CD8-positive, alpha-beta memory T cell (primary cell): ENCODE results near the gene ZBTB18. TPM values are rescaled to one million over a fixed set of nuclear protein-coding genes. Genes with fewer than 3 reads are reported as not detected.

Experiments used
- CTCF ChIA-PET: fragments of 350-600 bp; sonication (Branson Sonifier 250); formaldehyde crosslinking; loops from one replicate; lab custom pipeline; 2021; ENCODE audit warnings: antibody characterized with exemption; lab: Charles Lee
- POLR2A ChIA-PET: fragments of 350-600 bp; sonication (Branson Sonifier 250); formaldehyde crosslinking; loops from one replicate; lab custom pipeline; 2021; ENCODE audit warnings: antibody characterized with exemption; lab: Charles Lee
- DNase-seq, 5 donors: peaks; one replicate each; pipeline versions ENCODE4 v3.0.0 to v3.0.0-alpha.2; 2020 to 2022; ENCODE audit warnings: mixed read lengths in 1 of 5
- H3K27ac ChIP-seq: one replicate; pipeline ENCODE4 v1.7.0; 2013; ENCODE audit warnings: low read depth, mild to moderate bottlenecking, low read length, moderate library complexity
- H3K27me3 ChIP-seq: 2 replicates; pipeline ENCODE4 v1.7.0; 2013; ENCODE audit warnings: low read length, mild to moderate bottlenecking; ENCODE audit not compliant: insufficient read depth, poor library complexity, severe bottlenecking
- H3K36me3 ChIP-seq: 2 replicates; pipeline ENCODE4 v1.7.0; 2013; ENCODE audit warnings: mild to moderate bottlenecking, low read length, moderate library complexity; ENCODE audit not compliant: insufficient read depth
- H3K4me1 ChIP-seq: 2 replicates; pipeline ENCODE4 v1.7.0; 2013; ENCODE audit warnings: mild to moderate bottlenecking, low read length, moderate library complexity; ENCODE audit not compliant: insufficient read depth
- H3K4me3 ChIP-seq: 2 replicates; pipeline ENCODE4 v1.7.0; 2013; ENCODE audit warnings: mild to moderate bottlenecking, low read length
- H3K9me3 ChIP-seq: 2 replicates; pipeline ENCODE4 v1.7.0; 2013; ENCODE audit warnings: mild to moderate bottlenecking, low read length
- H3K27ac Mint-ChIP-seq, 8 donors: one replicate each; pipeline ENCODE4 v1.8.0; 2020 to 2021; ENCODE audit warnings: mixed read lengths in 8 of 8, mild to moderate bottlenecking in 6 of 8, inconsistent platforms in 3 of 8, moderate library complexity in 3 of 8
- H3K27me3 Mint-ChIP-seq, 2 donors: one replicate each; pipeline ENCODE4 v1.8.0; 2020 to 2021; ENCODE audit warnings: mixed read lengths in 2 of 2, mild to moderate bottlenecking in 1 of 2, moderate library complexity in 1 of 2
- H3K36me3 Mint-ChIP-seq, 3 donors: one replicate each; pipeline ENCODE4 v1.8.0; 2020 to 2021; ENCODE audit warnings: mixed read lengths in 3 of 3, inconsistent platforms in 1 of 3, mild to moderate bottlenecking in 1 of 3
- H3K4me1 Mint-ChIP-seq, 3 donors: one replicate each; pipeline ENCODE4 v1.8.0; 2020 to 2021; ENCODE audit warnings: mixed read lengths in 3 of 3, inconsistent platforms in 1 of 3, mild to moderate bottlenecking in 1 of 3
- H3K4me3 Mint-ChIP-seq, 7 donors: one replicate each; pipeline ENCODE4 v1.8.0; 2020 to 2021; ENCODE audit warnings: mixed read lengths in 7 of 7, mild to moderate bottlenecking in 6 of 7, moderate library complexity in 4 of 7, inconsistent platforms in 2 of 7
- H3K9me3 Mint-ChIP-seq, 5 donors: one replicate each; pipeline ENCODE4 v1.8.0; 2020 to 2022; ENCODE audit warnings: mixed read lengths in 5 of 5, mild to moderate bottlenecking in 3 of 5, moderate library complexity in 2 of 5, inconsistent platforms in 1 of 5
- polyA plus RNA-seq: library from polyadenylated mRNA; unstranded; fragments of 300-500 nt; fragmentation: Illumina TruSeq; gene quantifications from one replicate; pipeline ENCODE4 v1.2.3, GENCODE V29; 2021
- total RNA-seq, 2 experiments: library from RNA; stranded (reverse); gene quantifications; one replicate each; pipeline ENCODE4 v1.2.3, GENCODE V29; 2021

ZBTB18 gene
- total and polyA plus RNA-seq, 3 experiments from 2014 or later: 1.5 to 9.9 (median 9.1) TPM

DNA sequence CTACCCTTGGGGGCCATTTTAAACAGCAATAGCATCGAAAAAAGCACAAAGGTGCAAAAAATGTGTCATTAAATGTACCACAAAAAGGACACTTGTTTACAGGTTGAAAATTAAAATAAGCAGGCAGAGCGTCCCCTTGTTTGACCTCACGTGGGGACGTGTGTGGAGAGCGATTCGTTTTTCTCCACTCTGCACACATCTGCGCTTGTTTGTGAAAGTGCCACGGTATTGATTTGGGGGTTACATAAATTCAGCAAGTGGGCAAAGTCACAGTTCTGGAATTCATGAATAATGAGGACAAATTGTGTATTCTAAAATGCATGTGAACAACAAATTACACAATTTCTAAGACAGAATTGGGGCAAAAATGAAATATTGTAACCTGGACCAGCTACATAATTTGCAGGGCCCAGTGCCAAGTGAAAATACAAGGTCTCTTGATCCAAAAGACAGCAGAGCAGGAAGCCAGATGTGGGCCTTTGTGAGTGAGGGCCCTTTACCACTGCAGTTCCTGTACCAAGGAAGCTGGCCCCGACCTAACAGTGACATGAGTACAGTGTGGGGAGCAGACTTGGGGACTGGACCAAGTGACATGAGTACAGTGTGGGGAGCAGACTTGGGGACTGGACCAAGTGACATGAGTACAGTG is 43.9 kb downstream of the ZBTB18 start:
- Histone ChIP-seq H3K4me3 (no peak overlapping the region), H3K27me3 (no peaks in the 10 kb centered on the region), H3K4me1 (peaks cover 1% of the 10 kb centered on the region), H3K9me3 (no peaks in the 10 kb centered on the region), H3K27ac (no peak overlapping the region), H3K36me3 (no peaks in the 10 kb centered on the region)
- CTCF ChIA-PET: no interaction called here
- Mint-ChIP-seq H3K27ac (peak overlapping the region in 1 of 8 donors; percentile 18), H3K9me3 (no peaks in the 10 kb centered on the region), H3K4me1 (peaks cover 0 to 3% (median 0%) of the 10 kb centered on the region in 3 donors), H3K27me3 (peaks cover 7 to 30% of the 10 kb centered on the region in 2 donors), H3K4me3 (no peak overlapping the region), H3K36me3 (peaks cover 0 to 4% (median 2%) of the 10 kb centered on the region in 3 donors)
- DNase-seq: no peak
- POLR2A ChIA-PET: no interaction called here

DNA sequence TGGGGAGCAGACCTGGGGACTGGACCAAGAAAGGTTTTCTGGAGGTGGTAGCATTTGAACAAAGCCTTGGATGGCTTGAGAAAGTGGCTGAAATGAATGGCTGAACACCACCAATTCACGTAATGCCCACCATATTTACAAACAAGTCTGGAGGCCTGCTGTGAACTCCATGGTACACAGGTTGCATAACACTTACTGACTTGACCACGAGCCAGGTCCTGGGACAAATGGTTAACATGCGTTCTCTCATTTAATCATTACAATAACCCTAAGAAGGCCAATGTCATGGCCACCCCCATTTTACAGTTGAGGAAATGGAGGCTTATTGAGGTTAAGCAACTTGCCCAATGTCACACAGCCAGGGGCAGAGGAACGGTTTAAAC is 44.4 kb downstream of the ZBTB18 start:
- H3K9me3 Mint-ChIP-seq: no peaks in the 10 kb centered on the region
- Histone ChIP-seq H3K27ac (no peak overlapping the region), H3K4me1 (peaks cover 6% of the 10 kb centered on the region), H3K27me3 (peaks cover 3% of the 10 kb centered on the region), H3K9me3 (no peaks in the 10 kb centered on the region), H3K4me3 (no peak overlapping the region), H3K36me3 (no peaks in the 10 kb centered on the region)
- DNase-seq: no peak
- no peak overlapping the region for H3K4me3 Mint-ChIP-seq
- H3K36me3 Mint-ChIP-seq: peaks cover 0 to 4% (median 2%) of the 10 kb centered on the region in 3 donors
- peaks cover 1 to 3% (median 3%) of the 10 kb centered on the region in 3 donors for H3K4me1 Mint-ChIP-seq
- peaks cover 4 to 33% of the 10 kb centered on the region in 2 donors for H3K27me3 Mint-ChIP-seq
- no peak overlapping the region for H3K27ac Mint-ChIP-seq
- ChIA-PET CTCF (no interaction called here), POLR2A (no interaction called here)

DNA sequence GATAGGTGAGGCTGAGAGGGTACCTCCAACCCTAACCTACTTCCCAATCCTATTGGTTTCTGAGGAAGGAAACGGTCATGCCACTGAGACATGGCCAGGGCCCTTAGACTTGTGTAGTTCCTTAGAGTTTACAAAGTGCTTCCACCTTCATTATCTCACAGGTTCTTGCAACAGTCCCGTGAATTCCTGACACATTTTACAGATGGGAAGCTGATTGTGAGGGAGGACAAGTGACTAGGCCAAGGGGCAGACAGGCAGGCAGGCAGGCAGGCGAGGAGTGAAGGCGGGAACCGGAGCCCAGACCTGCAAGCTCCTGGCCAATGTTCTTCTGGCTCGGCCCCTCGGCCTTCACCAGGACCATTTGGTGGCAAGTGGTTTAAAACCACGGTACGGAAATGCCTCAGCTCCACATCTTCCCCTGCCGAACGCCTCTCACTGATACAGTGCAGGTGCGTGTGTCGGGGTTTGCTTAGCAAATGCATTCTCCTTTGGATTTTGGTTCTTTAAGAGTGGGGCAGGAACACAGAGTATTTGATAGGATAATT is 45.1 kb downstream of the ZBTB18 start:
- peaks cover 7 to 40% of the 10 kb centered on the region in 2 donors for H3K27me3 Mint-ChIP-seq
- H3K4me1 ChIP-seq: peaks cover 12% of the 10 kb centered on the region
- no peak for DNase-seq
- no peak overlapping the region for H3K4me3 Mint-ChIP-seq
- H3K9me3 ChIP-seq: no peaks in the 10 kb centered on the region
- peaks cover 0 to 4% (median 2%) of the 10 kb centered on the region in 3 donors for H3K36me3 Mint-ChIP-seq
- no peaks in the 10 kb centered on the region for H3K9me3 Mint-ChIP-seq
- no peak overlapping the region for H3K27ac Mint-ChIP-seq
- H3K4me1 Mint-ChIP-seq: peaks cover 7 to 10% (median 9%) of the 10 kb centered on the region in 3 donors
- no peaks in the 10 kb centered on the region for H3K36me3 ChIP-seq
- H3K4me3 ChIP-seq: no peak overlapping the region
- no peak overlapping the region for H3K27ac ChIP-seq
- POLR2A ChIA-PET: no interaction called here
- CTCF ChIA-PET: no interaction called here
- H3K27me3 ChIP-seq: peaks cover 4% of the 10 kb centered on the region

DNA sequence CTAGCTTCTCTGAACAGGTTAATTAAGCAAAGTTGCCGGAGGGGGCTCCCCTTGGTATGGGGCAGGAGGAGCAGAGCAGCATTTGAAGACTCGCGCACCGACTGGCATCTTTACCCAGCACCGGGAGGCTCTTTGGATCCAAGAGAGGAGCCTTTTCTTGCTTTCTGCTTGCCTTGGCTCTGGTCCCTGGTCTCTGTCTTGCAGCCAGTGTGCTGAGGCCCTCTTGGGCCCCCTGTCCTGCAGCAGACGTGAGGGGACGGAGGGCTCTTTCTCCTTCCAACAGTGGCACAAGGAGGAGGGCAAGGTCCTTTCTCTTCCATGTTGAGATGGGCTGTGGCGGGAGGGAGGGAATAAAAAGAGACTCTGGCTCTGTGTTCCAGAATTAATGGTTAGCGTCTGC is 45.6 kb downstream of the ZBTB18 start:
- ChIA-PET POLR2A (no interaction called here), CTCF (no interaction called here)
- no peaks in the 10 kb centered on the region for H3K9me3 ChIP-seq
- Mint-ChIP-seq H3K27me3 (peaks cover 7 to 41% of the 10 kb centered on the region in 2 donors), H3K4me3 (no peak overlapping the region), H3K9me3 (no peaks in the 10 kb centered on the region), H3K27ac (no peak overlapping the region), H3K4me1 (peaks cover 7 to 11% (median 9%) of the 10 kb centered on the region in 3 donors), H3K36me3 (peaks cover 0 to 4% (median 2%) of the 10 kb centered on the region in 3 donors)
- H3K4me3 ChIP-seq: no peak overlapping the region
- no peak for DNase-seq
- H3K27ac ChIP-seq: no peak overlapping the region
- peaks cover 4% of the 10 kb centered on the region for H3K27me3 ChIP-seq
- H3K36me3 ChIP-seq: no peaks in the 10 kb centered on the region
- peaks cover 14% of the 10 kb centered on the region for H3K4me1 ChIP-seq

DNA sequence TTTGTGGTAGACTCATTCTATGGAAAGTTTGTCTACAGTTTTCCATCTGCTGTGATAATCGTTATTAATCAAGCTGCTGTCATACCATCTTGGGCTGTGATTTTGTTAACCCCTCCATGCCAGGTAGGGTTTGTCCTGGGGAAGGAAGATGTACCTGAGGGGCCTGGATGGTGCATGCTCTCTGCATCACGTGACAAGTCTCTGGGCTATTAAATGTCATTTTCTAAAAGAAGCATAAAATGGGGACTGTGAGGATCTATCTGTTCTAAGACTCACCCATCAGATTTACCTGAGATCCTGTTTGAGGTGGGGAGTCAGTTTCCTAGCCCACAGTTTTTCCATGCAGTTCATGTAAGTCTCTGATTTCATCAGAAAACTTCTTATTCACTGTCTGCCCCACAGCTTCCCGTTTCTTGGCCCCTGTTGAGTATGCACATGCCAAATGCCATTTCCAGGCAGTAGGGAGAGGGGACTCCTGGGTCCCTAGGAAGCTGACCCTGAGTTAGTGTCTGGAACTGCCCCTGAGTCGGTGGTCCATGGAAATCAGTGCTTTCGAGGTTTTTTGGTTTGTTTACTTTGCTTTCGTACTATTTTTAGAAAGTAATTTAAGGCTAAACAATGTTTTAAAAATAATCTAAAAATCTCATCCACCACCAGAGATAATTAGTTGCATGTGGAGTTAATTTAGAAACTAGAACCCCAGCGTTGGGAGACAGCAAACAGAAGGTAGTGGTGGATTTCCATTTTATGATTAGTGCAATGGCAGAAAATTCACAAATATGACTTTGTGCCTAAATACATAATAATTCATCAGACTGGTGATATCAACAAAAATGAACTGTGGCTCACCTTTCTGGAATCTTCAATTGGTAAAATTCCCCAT is 46.7 kb downstream of the ZBTB18 start:
- Histone ChIP-seq H3K27me3 (peaks cover 4% of the 10 kb centered on the region), H3K9me3 (no peaks in the 10 kb centered on the region), H3K4me3 (no peak overlapping the region), H3K4me1 (peaks cover 14% of the 10 kb centered on the region), H3K27ac (no peak overlapping the region), H3K36me3 (no peaks in the 10 kb centered on the region)
- CTCF ChIA-PET: interaction anchor here (0.9 kb wide), 1 partner anchor 23 kb away, joined by 3 read pairs; no protein-coding TSS in a partner anchor
- Mint-ChIP-seq H3K9me3 (no peaks in the 10 kb centered on the region), H3K36me3 (peaks cover 0 to 2% (median 0%) of the 10 kb centered on the region in 3 donors), H3K27ac (no peak overlapping the region), H3K4me3 (no peak overlapping the region), H3K27me3 (peaks cover 9 to 39% of the 10 kb centered on the region in 2 donors), H3K4me1 (peaks cover 7 to 11% (median 9%) of the 10 kb centered on the region in 3 donors)
- DNase-seq: no peak
- POLR2A ChIA-PET: no interaction called here

DNA sequence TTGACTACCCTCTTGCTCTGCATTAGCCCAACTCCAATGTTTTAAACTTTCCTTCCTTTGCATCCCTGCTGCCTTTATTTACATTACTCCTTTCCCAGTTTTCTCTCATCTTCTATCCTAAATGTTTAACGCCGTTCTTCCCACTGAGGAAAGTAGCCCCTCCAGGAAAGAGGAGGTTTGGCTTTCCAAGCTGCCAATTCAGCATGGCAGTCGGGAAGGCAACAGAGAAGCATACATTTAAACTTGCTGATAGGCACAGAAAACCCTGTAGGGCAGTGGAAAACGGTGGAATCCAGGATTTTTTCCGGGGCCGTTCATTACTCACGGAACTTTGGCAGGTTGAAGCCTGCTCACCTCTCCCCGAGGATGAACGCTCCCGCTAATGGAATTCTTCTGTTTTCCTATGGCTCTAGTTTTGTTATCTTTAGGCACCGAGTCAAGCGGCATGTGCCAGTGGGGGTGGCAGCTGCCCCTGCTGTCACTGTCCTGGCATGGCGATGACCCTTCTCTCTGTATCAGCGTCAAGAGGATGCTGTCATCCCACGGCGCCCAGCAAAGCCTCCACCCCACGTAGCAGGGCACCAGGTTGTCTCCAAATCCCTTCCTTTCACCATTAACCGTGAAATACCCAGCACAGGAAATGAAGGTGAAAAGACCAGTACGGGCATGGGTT is 48.3 kb downstream of the ZBTB18 start:
- H3K36me3 Mint-ChIP-seq: no peaks in the 10 kb centered on the region
- ChIA-PET CTCF (no interaction called here), POLR2A (no interaction called here)
- no peak overlapping the region for H3K27ac ChIP-seq
- no peaks in the 10 kb centered on the region for H3K9me3 Mint-ChIP-seq
- H3K4me3 Mint-ChIP-seq: no peak overlapping the region
- H3K4me1 Mint-ChIP-seq: peaks cover 7 to 11% (median 9%) of the 10 kb centered on the region in 3 donors
- peaks cover 11 to 41% of the 10 kb centered on the region in 2 donors for H3K27me3 Mint-ChIP-seq
- DNase-seq: no peak
- H3K27ac Mint-ChIP-seq: no peak overlapping the region
- no peaks in the 10 kb centered on the region for H3K9me3 ChIP-seq
- no peak overlapping the region for H3K4me3 ChIP-seq
- H3K27me3 ChIP-seq: peaks cover 4% of the 10 kb centered on the region
- no peaks in the 10 kb centered on the region for H3K36me3 ChIP-seq
- H3K4me1 ChIP-seq: peaks cover 14% of the 10 kb centered on the region

DNA sequence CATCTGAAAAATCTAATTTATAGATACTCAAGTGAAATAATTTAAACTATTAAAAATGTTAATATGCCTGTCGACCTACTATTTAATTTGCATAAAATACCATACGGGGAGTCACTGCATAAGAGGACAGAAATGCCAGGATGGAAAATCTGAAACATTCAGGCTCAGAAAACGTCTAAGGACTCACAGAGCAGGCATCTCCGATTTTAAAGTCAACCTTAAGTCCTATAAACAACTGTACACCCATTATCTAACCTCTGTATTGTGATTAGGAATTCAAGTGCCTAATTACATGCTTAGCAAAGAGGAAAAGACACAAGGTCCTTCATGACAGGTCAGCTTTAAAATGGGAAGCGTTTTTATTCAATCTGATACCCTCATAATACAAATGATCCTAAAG is 49.2 kb downstream of the ZBTB18 start:
- H3K9me3 ChIP-seq: no peaks in the 10 kb centered on the region
- H3K27me3 ChIP-seq: peaks cover 4% of the 10 kb centered on the region
- H3K27ac Mint-ChIP-seq: no peak overlapping the region
- peaks cover 14% of the 10 kb centered on the region for H3K4me1 ChIP-seq
- H3K4me3 Mint-ChIP-seq: no peak overlapping the region
- H3K9me3 Mint-ChIP-seq: no peaks in the 10 kb centered on the region
- H3K4me3 ChIP-seq: no peak overlapping the region
- POLR2A ChIA-PET: no interaction called here
- CTCF ChIA-PET: no interaction called here
- no peak overlapping the region for H3K27ac ChIP-seq
- peaks cover 10 to 44% of the 10 kb centered on the region in 2 donors for H3K27me3 Mint-ChIP-seq
- no peaks in the 10 kb centered on the region for H3K36me3 Mint-ChIP-seq
- no peak for DNase-seq
- H3K36me3 ChIP-seq: no peaks in the 10 kb centered on the region
- H3K4me1 Mint-ChIP-seq: peaks cover 7 to 11% (median 9%) of the 10 kb centered on the region in 3 donors
